ENCODE results near the gene CNOT9.

CNOT9 gene

GRCh38 chr2:218578272-218578877 lies 9.7 kb downstream of the CNOT9 start:
- no peak for DNase-seq (ENCODE audit: low spot score)

- peak; percentile 24 for DNase-seq (ENCODE audit: low spot score)
Measured at GRCh38 chr2:218582076-218582475, 13.4 kb downstream of the CNOT9 start.

DNA sequence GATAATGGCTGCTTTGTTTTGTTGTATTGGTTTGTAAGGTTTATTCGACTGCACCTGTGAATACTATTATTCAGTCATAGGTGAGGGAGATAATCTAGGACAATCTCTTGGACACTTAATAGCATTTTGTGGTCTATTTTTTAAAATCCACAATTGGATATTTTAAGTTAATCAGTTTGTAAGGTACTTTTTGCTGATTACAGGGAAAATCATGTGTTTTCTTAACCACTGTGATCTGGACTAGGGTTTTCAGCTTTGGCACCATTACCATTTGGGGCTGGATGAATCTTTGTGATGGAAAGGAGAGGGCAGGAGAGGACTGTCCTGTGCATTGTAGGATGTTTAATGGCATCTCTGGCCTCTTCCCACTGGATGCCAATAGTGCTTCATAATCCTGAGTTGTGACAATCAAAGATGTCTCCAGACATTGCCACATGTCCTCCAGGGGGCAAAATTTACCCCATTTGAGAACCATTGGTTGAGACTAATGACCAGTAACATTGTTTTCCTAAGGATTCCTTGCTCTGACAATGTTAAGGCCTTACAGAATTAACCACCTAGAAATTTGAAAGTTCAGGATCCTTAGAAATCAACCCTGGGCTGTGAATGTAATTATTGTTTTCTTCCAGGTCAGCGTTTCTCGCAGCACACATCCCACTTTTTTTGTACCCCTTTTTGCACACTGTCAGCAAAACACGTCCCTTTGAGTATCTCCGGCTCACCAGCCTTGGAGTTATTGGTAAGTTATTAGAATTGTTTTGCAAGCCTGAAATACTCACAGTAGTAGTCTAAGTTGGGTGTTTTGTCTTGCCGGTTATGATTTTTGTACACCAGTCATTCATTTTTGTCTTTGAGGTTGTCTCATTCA lies 15.6 kb downstream of the CNOT9 start:
- DNase-seq (ENCODE audit: low spot score), result no peak

DNA sequence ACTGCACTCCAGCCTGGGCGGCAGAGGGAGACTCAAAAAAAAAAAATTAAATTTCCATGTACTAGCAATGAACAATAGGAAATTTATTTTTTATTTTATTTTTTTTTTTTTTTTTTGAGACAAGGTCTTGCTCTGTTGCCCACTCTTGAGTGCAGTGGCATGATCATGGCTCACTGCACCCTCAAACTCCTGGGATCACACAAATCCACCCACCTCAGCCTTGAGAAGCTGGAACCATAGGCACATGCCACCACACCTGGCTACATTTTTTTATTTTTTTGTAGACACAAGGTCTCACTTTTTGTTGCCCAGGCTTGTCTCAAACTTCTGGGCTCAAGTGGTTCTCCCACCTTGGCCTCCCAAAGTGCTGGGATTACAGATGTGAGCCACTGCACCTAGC lies 16.9 kb downstream of the CNOT9 start:
- DNase-seq (ENCODE audit: low spot score), result no peak

DNA sequence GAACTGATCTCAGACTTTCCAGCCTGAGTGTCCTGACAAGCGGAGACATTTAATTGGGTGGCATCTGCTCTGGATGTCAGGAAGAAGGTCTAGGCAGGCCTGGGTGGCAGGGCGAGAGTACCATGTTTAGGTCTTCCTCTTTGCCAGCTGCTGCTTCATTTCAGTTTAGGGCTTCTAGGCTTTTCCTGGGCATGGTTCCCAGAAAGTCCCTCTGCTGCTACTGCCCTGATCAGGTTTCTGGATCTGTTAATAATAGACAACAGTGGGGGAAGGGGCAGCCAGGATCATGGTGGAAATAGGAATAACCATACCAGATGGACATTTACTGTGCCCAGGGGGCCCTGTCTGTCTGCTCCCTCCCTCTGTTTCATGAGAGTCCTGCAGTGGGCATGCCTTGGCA lies 36.8 kb downstream of the CNOT9 start:
- DNase-seq (ENCODE audit: low spot score), result peak; percentile 27

DNA sequence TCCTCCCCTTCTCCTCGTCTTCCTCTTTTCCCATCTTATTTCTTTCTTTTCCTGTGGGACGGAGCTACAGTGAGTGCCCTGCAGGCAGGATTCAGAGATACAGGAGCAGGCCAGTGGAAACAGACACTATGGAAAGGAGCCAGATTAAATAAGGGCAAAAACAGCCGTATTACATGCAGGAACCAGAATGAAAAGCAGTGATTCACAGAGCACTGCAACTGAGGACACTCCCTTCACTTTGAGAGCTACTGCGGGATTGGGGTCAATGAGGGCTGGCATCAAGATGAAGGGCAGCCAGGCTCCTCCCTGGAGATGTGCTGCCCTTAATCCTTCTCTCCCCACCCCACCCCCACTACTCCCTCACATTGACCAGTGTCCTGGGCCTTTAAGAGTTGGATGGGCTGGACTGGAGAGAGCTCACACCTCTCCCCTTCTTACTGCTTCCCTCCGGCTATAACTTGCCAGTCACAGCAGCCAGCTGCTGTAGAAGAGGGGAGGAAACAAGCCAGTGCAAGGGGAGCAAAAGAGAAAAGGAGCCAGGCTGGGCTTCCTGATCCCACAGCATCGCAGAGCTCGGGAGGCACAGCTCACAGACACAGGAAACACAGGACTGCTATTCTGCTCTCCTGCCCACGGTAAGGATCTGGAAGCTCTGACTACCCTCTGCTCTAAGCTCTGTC lies 38.9 kb downstream of the CNOT9 start, which contains the start of gene PLCD4:
Gene PLCD4, plus strand, starts transcription at position 464 of the 680 bp plus-strand sequence. CDS start 7,841 bp downstream, outside the sequence.
- peak; percentile 55 for DNase-seq (ENCODE audit: low spot score)

- DNase-seq (ENCODE audit: low spot score), result no peak
Measured at GRCh38 chr2:218615868-218616315, 47.3 kb downstream of the CNOT9 start.

- DNase-seq (ENCODE audit: low spot score), result no peak
Measured at GRCh38 chr2:218618102-218618860, 49.6 kb downstream of the CNOT9 start.

- no peak for DNase-seq (ENCODE audit: low spot score)
Measured at GRCh38 chr2:218621007-218621406, 52.4 kb downstream of the CNOT9 start.

GRCh38 chr2:218622606-218623365 lies 54.1 kb downstream of the CNOT9 start:
- no peak for DNase-seq (ENCODE audit: low spot score)

GRCh38 chr2:218623366-218623705 lies 54.7 kb downstream of the CNOT9 start:
- no peak for DNase-seq (ENCODE audit: low spot score)

- DNase-seq (ENCODE audit: low spot score), result no peak
Measured at GRCh38 chr2:218626369-218626768, 57.7 kb downstream of the CNOT9 start.

- no peak for DNase-seq (ENCODE audit: low spot score)
Measured at GRCh38 chr2:218627939-218628338, 59.3 kb downstream of the CNOT9 start.

DNA sequence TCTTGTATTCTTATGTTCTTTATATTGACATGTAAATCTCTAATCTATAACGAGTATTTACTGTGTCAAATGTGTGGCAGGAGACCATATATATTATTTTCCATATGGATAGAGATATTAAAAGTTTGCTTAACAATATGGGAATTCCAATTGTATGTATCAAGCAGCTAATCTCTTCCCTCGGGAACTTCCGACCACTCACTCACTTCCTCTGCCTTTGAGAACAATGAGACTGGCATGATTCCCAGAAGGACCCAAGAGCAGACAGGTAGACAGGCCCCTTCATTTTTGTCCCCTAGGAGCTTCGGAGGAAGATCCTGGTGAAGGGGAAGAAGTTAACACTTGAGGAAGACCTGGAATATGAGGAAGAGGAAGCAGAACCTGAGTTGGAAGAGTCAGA lies 63.2 kb downstream of the CNOT9 start:
- no peak for DNase-seq (ENCODE audit: low spot score)

- DNase-seq (ENCODE audit: low spot score), result no peak
Measured at GRCh38 chr2:218635719-218636118, 67.1 kb downstream of the CNOT9 start.

DNA sequence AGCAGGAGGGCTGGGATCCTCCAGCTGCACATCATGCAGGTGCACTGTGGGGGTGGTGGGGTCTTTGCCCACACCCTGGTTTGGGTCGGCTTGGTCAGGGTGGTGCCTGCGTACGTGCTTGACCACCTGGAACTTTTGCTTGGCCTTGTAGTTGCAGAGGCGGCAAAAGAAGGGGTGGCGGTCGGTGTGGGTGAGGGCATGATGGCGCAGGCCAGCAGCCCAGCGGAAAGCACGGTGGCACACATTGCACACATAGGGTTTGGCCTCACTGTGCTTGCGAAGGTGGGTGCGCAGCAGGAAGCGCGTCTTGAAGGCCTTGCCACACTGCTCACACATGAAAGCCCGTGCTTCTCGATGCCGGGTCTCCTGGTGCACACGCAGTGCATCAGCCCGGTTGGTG lies 69.7 kb downstream of the CNOT9 start:
- DNase-seq (ENCODE audit: low spot score), result no peak

DNA sequence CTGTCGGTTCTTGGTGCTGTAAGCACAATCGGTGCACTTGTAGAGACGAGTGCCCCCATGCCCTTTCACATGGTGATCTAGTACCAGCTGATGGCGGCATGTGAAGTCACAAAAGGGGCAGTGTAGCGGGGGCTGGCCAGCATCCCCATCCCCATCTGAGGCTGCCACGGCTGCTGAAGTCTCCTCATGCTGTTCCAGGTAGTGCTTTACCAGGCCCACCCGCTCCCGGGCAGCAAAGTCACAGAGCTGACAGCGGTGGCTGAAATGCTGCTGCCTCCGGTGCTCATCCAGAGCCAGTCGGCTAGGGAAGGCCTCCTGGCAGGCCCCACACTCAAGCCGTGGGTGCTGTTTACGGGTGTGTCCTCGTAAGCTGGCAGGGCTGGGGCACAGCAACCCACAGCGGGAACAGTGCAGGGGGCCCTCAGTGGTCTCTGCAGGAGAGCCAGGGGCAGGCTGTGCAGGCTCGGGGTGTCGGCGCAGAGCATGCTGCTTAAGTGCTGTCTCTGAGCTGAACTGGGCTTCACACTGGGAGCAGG lies 73.5 kb downstream of the CNOT9 start:
- DNase-seq (ENCODE audit: low spot score), result no peak

DNA sequence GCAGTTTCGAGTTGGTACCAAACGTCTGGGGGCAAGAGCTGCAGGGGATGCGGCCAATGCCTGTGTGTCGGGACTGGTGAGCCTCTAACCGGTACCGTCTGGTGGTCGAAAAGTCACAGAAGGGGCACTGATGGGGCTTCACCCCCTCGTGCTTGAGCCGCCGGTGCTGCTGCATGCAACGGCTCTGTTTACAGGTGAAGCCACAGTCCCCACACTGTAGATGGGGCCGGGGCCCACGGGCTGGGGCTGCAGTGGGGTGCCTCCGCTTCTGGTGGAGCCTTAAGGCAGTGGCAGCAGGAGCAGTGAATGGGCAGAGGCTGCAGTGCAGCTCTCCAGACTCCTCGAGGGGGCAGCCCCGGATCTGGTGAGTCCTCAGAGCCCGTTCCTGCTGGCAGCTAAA lies 74.1 kb downstream of the CNOT9 start:
- DNase-seq (ENCODE audit: low spot score), result no peak

GRCh38 chr2:218643751-218644310 lies 75.2 kb downstream of the CNOT9 start:
- DNase-seq (ENCODE audit: low spot score), result no peak

- DNase-seq (ENCODE audit: low spot score), result no peak
Measured at GRCh38 chr2:218644721-218645120, 76.1 kb downstream of the CNOT9 start.

- DNase-seq (ENCODE audit: low spot score), result peak; percentile 27
Measured at GRCh38 chr2:218645126-218645525, 76.5 kb downstream of the CNOT9 start.

Measured in AG08396 (cell line).